Posterior vena cava (tissue), 2 donors: ENCODE measurements around the gene SF3B5. TPM values are rescaled to one million over a fixed set of nuclear protein-coding genes. Genes with fewer than 3 reads are reported as not detected.
"Not testable (repeated sequence)": the region's sequence is repeated elsewhere in the genome, so short reads cannot be mapped to it uniquely, and the experiment has no call there.

Experiments
- DNase-seq: peaks from one replicate; pipeline ENCODE4 v3.0.0-alpha.2; 2020; ENCODE audit warnings: low spot score
- intact Hi-C, 2 donors: fragments of 100-400 bp; cut with DNase I; formaldehyde crosslinking; loops; one replicate each; pipeline versions ENCODE4 v1.14.1 to v1.14.2; 2022 to 2023
- total RNA-seq, 2 donors: library from RNA; stranded (reverse); fragmentation: NEBNext Ultra II Directional; extraction: Animal tissue kit (Norgen Biotek cat#: 25700); gene quantifications; one replicate each; pipeline ENCODE4 v1.2.1, GENCODE V29; 2021
- donor health status: DM: yes; HTN: yes; CAD: no.
- donor health status: DM: yes; HTN: yes; CAD: no.

SF3B5 gene
- total RNA-seq, 2 donors from 2014 or later, result 81.3 to 90.0 TPM

GRCh38 chr6:144113366-144113765 lies 18.0 kb upstream of the SF3B5 start:
- intact Hi-C loops, result no loop called here
- no peak for DNase-seq

GRCh38 chr6:144110210-144110609 lies 14.8 kb upstream of the SF3B5 start:
- DNase-seq, result no peak
- intact Hi-C loops, result no loop called here

GRCh38 chr6:144106206-144106605 lies 10.8 kb upstream of the SF3B5 start:
- DNase-seq, result no peak
- intact Hi-C loops, result loop anchor here (5.0 to 10.0 kb wide), 3 partner anchors 111 to 376 kb away; no protein-coding TSS in a partner anchor

GRCh38 chr6:144104898-144105487 lies 9.6 kb upstream of the SF3B5 start:
- DNase-seq, result no peak
- intact Hi-C loops, result loop anchor here (5.0 to 10.0 kb wide), 3 partner anchors 112 to 377 kb away; no protein-coding TSS in a partner anchor

GRCh38 chr6:144104488-144104887 lies 9.1 kb upstream of the SF3B5 start:
- intact Hi-C loops, result loop anchor here in 1 of 2 donors (10.0 kb wide), 1 partner anchor 370 kb away; no protein-coding TSS in a partner anchor
- no peak for DNase-seq

GRCh38 chr6:144103026-144103563 lies 7.7 kb upstream of the SF3B5 start:
- intact Hi-C loops, result loop anchor here in 1 of 2 donors (10.0 kb wide), 1 partner anchor 372 kb away; no protein-coding TSS in a partner anchor
- DNase-seq, result no peak

- DNase-seq, result no peak
- intact Hi-C loops, result no loop called here
Measured at GRCh38 chr6:144098993-144099392, 3.6 kb upstream of the SF3B5 start.

GRCh38 chr6:144094731-144095133 lies 641 bp downstream of the SF3B5 start:
- DNase-seq, result no peak
- intact Hi-C loops, result no loop called here

- intact Hi-C loops, result no loop called here
- DNase-seq, result no peak
Measured at GRCh38 chr6:144093658-144094057, 1.7 kb downstream of the SF3B5 start.

GRCh38 chr6:144093236-144093635 lies 2.1 kb downstream of the SF3B5 start:
- intact Hi-C loops, result no loop called here
- DNase-seq, result no peak

GRCh38 chr6:144090384-144090783 lies 5.0 kb downstream of the SF3B5 start:
- intact Hi-C loops, result no loop called here
- no peak for DNase-seq

- intact Hi-C loops, result no loop called here
- no peak for DNase-seq
Measured at GRCh38 chr6:144087789-144088426, 7.5 kb downstream of the SF3B5 start.

GRCh38 chr6:144086959-144087358 lies 8.4 kb downstream of the SF3B5 start:
- intact Hi-C loops, result no loop called here
- DNase-seq, result no peak

GRCh38 chr6:144083172-144083571 lies 12.2 kb downstream of the SF3B5 start:
- intact Hi-C loops, result no loop called here
- no peak for DNase-seq

GRCh38 chr6:144082412-144082811 lies 13.0 kb downstream of the SF3B5 start:
- DNase-seq, intact Hi-C loops: not testable (repeated sequence)

- no peak for DNase-seq
Measured at GRCh38 chr6:144077871-144078270, 17.5 kb downstream of the SF3B5 start.

GRCh38 chr6:144075875-144076274 lies 19.5 kb downstream of the SF3B5 start:
- intact Hi-C loops, result no loop called here

More at GRCh38 chr6:144077871-144078270, 17.5 kb downstream of the SF3B5 start:
- intact Hi-C loops, result no loop called here

GRCh38 chr6:144075187-144075586 lies 20.2 kb downstream of the SF3B5 start:
- DNase-seq, result no peak
- intact Hi-C loops, result no loop called here

More at GRCh38 chr6:144075875-144076274, 19.5 kb downstream of the SF3B5 start:
- no peak for DNase-seq

- no peak for DNase-seq
- intact Hi-C loops, result no loop called here
Measured at GRCh38 chr6:144073024-144073423, 22.3 kb downstream of the SF3B5 start.

GRCh38 chr6:144069506-144069905 lies 25.9 kb downstream of the SF3B5 start:
- DNase-seq, result no peak
- intact Hi-C loops, result no loop called here

GRCh38 chr6:144068794-144069193 lies 26.6 kb downstream of the SF3B5 start:
- intact Hi-C loops, result no loop called here
- DNase-seq, result no peak
